ENCODE measurements around the gene CRTC1. TPM values are rescaled to one million over a fixed set of nuclear protein-coding genes. Genes with fewer than 3 reads are reported as not detected.

The CRTC1 gene
- total and polyA plus RNA-seq, 9 of the 15 experiments (the other 6 are each of a cell fraction or from before 2014, with no cell fraction given): 0.25 to 3.8 (median 1.2) TPM; not detected in 2

GRCh38 chr19:18635831-18636182 lies 47.7 kb upstream of the CRTC1 start:
- H3K4me3 ChIP-seq: no peak overlapping the region
- no peak for DNase-seq (ENCODE audit: extremely low read depth in 1 of 4, low spot score in 3 of 4)
- ATAC-seq: no peak
- no peak for FAIRE-seq
- H3K9me3 ChIP-seq (replicated peaks; ENCODE audit: control insufficient read depth, insufficient read depth, low read depth, low read length): no peaks in the 10 kb centered on the region
- BruUV-seq (replicated peaks): no TSS peak
- intact Hi-C loops (cut with micrococcal nuclease): loop anchor here (5.0 kb wide), 2 partner anchors 44 to 196 kb away; partner anchors contain the start of gene UPF1
- peaks cover 21% of the 10 kb centered on the region for H3K79me2 ChIP-seq (ENCODE audit: control insufficient read depth, insufficient read depth, low read length)
- CTCF ChIA-PET (ENCODE audit: low intra/inter-chr PET ratio): no interaction called here
- H3K4me1 ChIP-seq (replicated peaks in 1 of 2; ENCODE audit: control insufficient read depth in 2 of 2, insufficient read depth in 2 of 2, low read length in 2 of 2): peaks cover 4 to 25% of the 10 kb centered on the region in 2 experiments; a peak in 4 of 5 replicates
- in situ Hi-C loops (cut with MboI): no loop called here
- 0% methylated on average over 1 of the region's 6 CpGs for whole genome bisulfite sequencing (ENCODE audit: insufficient coverage, low coverage, missing lambda C conversion rate)
- no peak overlapping the region for H3K27ac ChIP-seq (ENCODE audit: extremely low read depth, low read depth, low read length)
- peaks cover 10 to 16% of the 10 kb centered on the region in 2 experiments; a peak in 4 of 5 replicates for H3K27me3 ChIP-seq (ENCODE audit: control insufficient read depth in 2 of 2, insufficient read depth in 2 of 2, low read length in 2 of 2)
- H3K9ac ChIP-seq (ENCODE audit: insufficient read depth in 1 of 2, low read depth in 2 of 2, low read length in 2 of 2): no peak overlapping the region
- no peaks in the 10 kb centered on the region for H3K9me1 ChIP-seq (ENCODE audit: control insufficient read depth, insufficient read depth, low read length)
- 0 out of 2 replicates have a peak, but pooled peaks cover 3% of the 10 kb centered on the region for H4K20me1 ChIP-seq (replicated peaks; ENCODE audit: control insufficient read depth, insufficient read depth, low read length)
- POLR2A ChIA-PET: interaction anchor here (0.5 to 0.7 kb wide), 2 partner anchors 19 to 197 kb away, joined by 3 to 4 read pairs; no protein-coding TSS in a partner anchor
- no peak overlapping the region; the same call in 1 of the 2 replicates for H3K4me2 ChIP-seq (ENCODE audit: insufficient read depth, low read length)
- TF ChIP-seq ZNF695 (CRISPR knock-in tag; IDR thresholded peaks at IDR 0.05) (no peak), KLF1 (tag; IDR thresholded peaks at IDR 0.05) (no peak), SP2 (IDR thresholded peaks at IDR 0.05; ENCODE audit: extremely low read depth, low read depth, low read length, poor library complexity, severe bottlenecking) (no peak), MAZ (CRISPR knock-in tag; conservative IDR thresholded peaks at IDR 0.05 in 1 of 2, IDR thresholded peaks at IDR 0.05 in 1 of 2) (no peak), TRIM24 (IDR thresholded peaks at IDR 0.05) (no peak), FOXA3 (CRISPR knock-in tag; conservative IDR thresholded peaks at IDR 0.05 in 1 of 2, IDR thresholded peaks at IDR 0.05 in 1 of 2) (no peak), HDAC3 (IDR thresholded peaks at IDR 0.05; ENCODE audit: borderline replicate concordance, partially characterized antibody) (no peak), THAP7 (CRISPR knock-in tag; IDR thresholded peaks at IDR 0.05) (no peak), TOE1 (IDR thresholded peaks at IDR 0.05; ENCODE audit: borderline replicate concordance) (no peak), TOE1 (CRISPR knock-in tag; IDR thresholded peaks at IDR 0.05; ENCODE audit: borderline replicate concordance, low read depth) (no peak), CHCHD3 (CRISPR knock-in tag; IDR thresholded peaks at IDR 0.05) (no peak), ZNF75A (CRISPR knock-in tag; IDR thresholded peaks at IDR 0.05) (no peak), FOSL1 (tag; conservative IDR thresholded peaks at IDR 0.05) (no peak), CEBPB (tag; IDR thresholded peaks at IDR 0.05) (no peak), SMARCB1 (IDR thresholded peaks at IDR 0.05; ENCODE audit: insufficient read length, low read depth) (no peak), DIDO1 (tag; IDR thresholded peaks at IDR 0.05; ENCODE audit: low read depth) (no peak), HMG20A (CRISPR knock-in tag; conservative IDR thresholded peaks at IDR 0.05) (no peak)
- H3K36me3 ChIP-seq (ENCODE audit: control insufficient read depth, insufficient read depth, low read length): no peaks in the 10 kb centered on the region
- H2AFZ ChIP-seq (ENCODE audit: low read depth, low read length): no peak overlapping the region

All from K562 (cell line).